Gastrocnemius medialis (tissue), 4 donors: ENCODE data around the gene MYH9.

ENCODE experiments used
- CTCF ChIP-seq, 5 experiments: fragments of 450-650 bp in 3 of 5; fragments of 200-600 bp in 2 of 5; sonication (generic) in 2 of 5; IDR thresholded peaks in 4 of 5; conservative IDR thresholded peaks in 1 of 5; 1 replicate in 4 of 5; 2 replicates in 1 of 5; pipeline ENCODE4 v1.5.1; 2016 to 2019; ENCODE audit warnings: antibody characterized with exemption in 5 of 5, mild to moderate bottlenecking in 3 of 5, moderate library complexity in 3 of 5
- POLR2A ChIP-seq, 2 donors: fragments of 450-650 bp; IDR thresholded peaks; one replicate each; pipeline ENCODE4 v1.6.1; 2017; ENCODE audit warnings: antibody characterized with exemption in 2 of 2, mild to moderate bottlenecking in 2 of 2, moderate library complexity in 2 of 2

- TF ChIP-seq CTCF (IDR thresholded peaks at IDR 0.05 in 4 of 5, conservative IDR thresholded peaks at IDR 0.05 in 1 of 5) (no peak), POLR2A (IDR thresholded peaks at IDR 0.05) (no peak)
These were observed 99.8 kb downstream of the MYH9 start for GRCh38 chr22:36287881-36288515.
